ENCODE results near the gene DNASE1L1. TPM values are rescaled to one million over a fixed set of nuclear protein-coding genes. Genes with fewer than 3 reads are reported as not detected.

The DNASE1L1 gene
- total RNA-seq, 1 donor from 2014 or later = 52.5 TPM

DNA sequence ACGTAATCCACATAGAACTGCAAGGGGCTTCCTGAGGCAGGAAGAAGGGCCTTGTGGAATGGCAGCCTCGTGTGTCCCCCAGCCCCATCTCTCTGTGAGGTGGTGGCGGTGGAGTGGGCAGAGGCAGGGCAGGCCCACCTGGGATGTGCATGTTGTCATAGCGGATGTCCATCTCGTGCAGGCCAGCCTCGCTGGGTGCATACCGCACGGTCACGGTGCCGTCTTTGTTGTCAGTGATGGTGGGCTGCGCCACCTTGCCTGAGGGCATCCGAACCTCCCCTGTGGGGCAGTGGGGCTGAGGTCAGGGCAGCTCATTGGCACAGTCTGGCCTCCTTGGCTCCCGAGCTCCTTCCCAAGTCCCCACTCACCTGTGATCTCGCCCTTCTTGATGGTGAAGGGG, 55.0 kb downstream of the DNASE1L1 start:
- Histone ChIP-seq H3K36me3 (peaks cover 91 to 100% of the 10 kb centered on the region in 2 donors), H3K27ac (no peak overlapping the region), H3K4me1 (peaks cover 0 to 2% of the 10 kb centered on the region in 2 donors), H3K4me3 (no peak overlapping the region), H3K9me3 (no peaks in the 10 kb centered on the region), H3K27me3 (no peaks in the 10 kb centered on the region)
- intact Hi-C loops (cut with DNase I) = no loop called here
- no peak for DNase-seq (ENCODE audit: low spot score in 2 of 2)
- TF ChIP-seq CTCF (IDR thresholded peaks at IDR 0.05) = no peak

GRCh38 chrX:154353172-154353843, 55.7 kb downstream of the DNASE1L1 start:
- DNase-seq (ENCODE audit: low spot score in 2 of 2) = no peak
- intact Hi-C loops (cut with DNase I) = no loop called here
- H3K27ac ChIP-seq = no peak overlapping the region
- H3K27me3 ChIP-seq = no peaks in the 10 kb centered on the region
- H3K9me3 ChIP-seq = no peaks in the 10 kb centered on the region
- no peak for TF ChIP-seq CTCF (IDR thresholded peaks at IDR 0.05)
- H3K4me3 ChIP-seq = no peak overlapping the region
- peaks cover 0 to 2% of the 10 kb centered on the region in 2 donors for H3K4me1 ChIP-seq
- H3K36me3 ChIP-seq = peaks cover 90 to 100% of the 10 kb centered on the region in 2 donors

GRCh38 chrX:154352466-154352865, 56.6 kb downstream of the DNASE1L1 start:
- no peaks in the 10 kb centered on the region for H3K4me1 ChIP-seq
- H3K9me3 ChIP-seq = no peaks in the 10 kb centered on the region
- H3K27ac ChIP-seq = no peak overlapping the region
- peaks cover 82 to 94% of the 10 kb centered on the region in 2 donors for H3K36me3 ChIP-seq
- no peak overlapping the region for H3K4me3 ChIP-seq
- no peak for TF ChIP-seq CTCF (IDR thresholded peaks at IDR 0.05)
- DNase-seq (ENCODE audit: low spot score in 2 of 2) = no peak
- H3K27me3 ChIP-seq = no peaks in the 10 kb centered on the region
- intact Hi-C loops (cut with DNase I) = no loop called here

GRCh38 chrX:154352012-154352401, 57.0 kb downstream of the DNASE1L1 start:
- no peak overlapping the region for H3K27ac ChIP-seq
- no peaks in the 10 kb centered on the region for H3K9me3 ChIP-seq
- H3K4me1 ChIP-seq = no peaks in the 10 kb centered on the region
- intact Hi-C loops (cut with DNase I) = no loop called here
- peaks cover 78 to 89% of the 10 kb centered on the region in 2 donors for H3K36me3 ChIP-seq
- H3K4me3 ChIP-seq = no peak overlapping the region
- TF ChIP-seq CTCF (IDR thresholded peaks at IDR 0.05) = no peak
- no peak for DNase-seq (ENCODE audit: low spot score in 2 of 2)
- H3K27me3 ChIP-seq = no peaks in the 10 kb centered on the region

Other genes with a start within 250 kb of the DNASE1L1 start
- not detected for gene OPN1MW, start 226.7 kb downstream of the DNASE1L1 start, total RNA-seq
- gene OPN1MW2, start 189.5 kb downstream of the DNASE1L1 start, total RNA-seq = not detected
- not detected for gene OPN1MW3, start 151.7 kb downstream of the DNASE1L1 start, total RNA-seq
- gene TEX28, start 114.1 kb downstream of the DNASE1L1 start, total RNA-seq = not detected
- not detected for gene TKTL1, start 113.5 kb downstream of the DNASE1L1 start, total RNA-seq
- 6,152 TPM for gene FLNA, start 34.6 kb downstream of the DNASE1L1 start, total RNA-seq
- 86.3 TPM for gene EMD, start 30.0 kb downstream of the DNASE1L1 start, total RNA-seq
- gene RPL10, start 10.9 kb downstream of the DNASE1L1 start, total RNA-seq = 4,298 TPM
- 33.4 TPM for gene TAFAZZIN, start 2.3 kb upstream of the DNASE1L1 start, total RNA-seq
- 52.6 TPM for gene ATP6AP1, start 19.4 kb upstream of the DNASE1L1 start, total RNA-seq
- gene GDI1, start 27.9 kb upstream of the DNASE1L1 start, total RNA-seq = 67.4 TPM
- gene FAM50A, start 34.9 kb upstream of the DNASE1L1 start, total RNA-seq = 52.4 TPM
- gene PLXNA3, start 49.0 kb upstream of the DNASE1L1 start, total RNA-seq = 10.0 TPM
- gene LAGE3, start 70.0 kb upstream of the DNASE1L1 start, total RNA-seq = 52.0 TPM
- gene UBL4A, start 77.4 kb upstream of the DNASE1L1 start, total RNA-seq = 127 TPM
- 66.2 TPM for gene SLC10A3, start 81.4 kb upstream of the DNASE1L1 start, total RNA-seq
- gene FAM3A, start 107.0 kb upstream of the DNASE1L1 start, total RNA-seq = 69.9 TPM
- 89.7 TPM for gene G6PD, start 137.6 kb upstream of the DNASE1L1 start, total RNA-seq
- gene IKBKG, start 138.4 kb upstream of the DNASE1L1 start, total RNA-seq = 37.5 TPM
- not detected for gene CTAG1A, start 175.9 kb upstream of the DNASE1L1 start, total RNA-seq
- gene CTAG1B, start 210.0 kb upstream of the DNASE1L1 start, total RNA-seq = not detected
- gene CTAG2, start 244.3 kb upstream of the DNASE1L1 start, total RNA-seq = not detected